IPS DF 6.9 (cell line): ENCODE measurements around the gene IL17C.

Experiments
- DNase-seq: peaks from one replicate; pipeline ENCODE4 v3.0.0-alpha.2; 2013; ENCODE audit warnings: low read depth, low spot score
- H3K27ac ChIP-seq: one replicate; pipeline ENCODE4 v1.5.1; 2013; ENCODE audit warnings: low read length, control low read depth
- H3K27me3 ChIP-seq: 2 replicates; pipeline ENCODE4 v1.6.1; 2013; ENCODE audit warnings: mild to moderate bottlenecking, low read length; ENCODE audit not compliant: control insufficient read depth, insufficient read depth
- H3K36me3 ChIP-seq: 2 replicates; pipeline ENCODE4 v1.6.1; 2013; ENCODE audit warnings: low read length; ENCODE audit not compliant: control insufficient read depth, insufficient read depth
- H3K4me1 ChIP-seq: 2 replicates; pipeline ENCODE4 v1.6.1; 2013; ENCODE audit warnings: low read length; ENCODE audit not compliant: control insufficient read depth, insufficient read depth
- H3K4me3 ChIP-seq: 2 replicates; pipeline ENCODE4 v1.5.1; 2013; ENCODE audit warnings: mild to moderate bottlenecking, low read length
- H3K9me3 ChIP-seq: 2 replicates; pipeline ENCODE4 v1.6.1; 2013; ENCODE audit warnings: low read length, inconsistent platforms; ENCODE audit not compliant: control insufficient read depth, insufficient read depth
- WGBS: extraction: QIAGEN DNeasy Blood & Tissue Kit; methylation state at CpG from one replicate; pipeline ENCODE4 v1.1.7; 2013; ENCODE audit warnings: mixed read lengths, missing lambda C conversion rate; ENCODE audit not compliant: insufficient read length, insufficient coverage; 5-methylcytosine and 5-hydroxymethylcytosine counted together

IL17C gene

DNA sequence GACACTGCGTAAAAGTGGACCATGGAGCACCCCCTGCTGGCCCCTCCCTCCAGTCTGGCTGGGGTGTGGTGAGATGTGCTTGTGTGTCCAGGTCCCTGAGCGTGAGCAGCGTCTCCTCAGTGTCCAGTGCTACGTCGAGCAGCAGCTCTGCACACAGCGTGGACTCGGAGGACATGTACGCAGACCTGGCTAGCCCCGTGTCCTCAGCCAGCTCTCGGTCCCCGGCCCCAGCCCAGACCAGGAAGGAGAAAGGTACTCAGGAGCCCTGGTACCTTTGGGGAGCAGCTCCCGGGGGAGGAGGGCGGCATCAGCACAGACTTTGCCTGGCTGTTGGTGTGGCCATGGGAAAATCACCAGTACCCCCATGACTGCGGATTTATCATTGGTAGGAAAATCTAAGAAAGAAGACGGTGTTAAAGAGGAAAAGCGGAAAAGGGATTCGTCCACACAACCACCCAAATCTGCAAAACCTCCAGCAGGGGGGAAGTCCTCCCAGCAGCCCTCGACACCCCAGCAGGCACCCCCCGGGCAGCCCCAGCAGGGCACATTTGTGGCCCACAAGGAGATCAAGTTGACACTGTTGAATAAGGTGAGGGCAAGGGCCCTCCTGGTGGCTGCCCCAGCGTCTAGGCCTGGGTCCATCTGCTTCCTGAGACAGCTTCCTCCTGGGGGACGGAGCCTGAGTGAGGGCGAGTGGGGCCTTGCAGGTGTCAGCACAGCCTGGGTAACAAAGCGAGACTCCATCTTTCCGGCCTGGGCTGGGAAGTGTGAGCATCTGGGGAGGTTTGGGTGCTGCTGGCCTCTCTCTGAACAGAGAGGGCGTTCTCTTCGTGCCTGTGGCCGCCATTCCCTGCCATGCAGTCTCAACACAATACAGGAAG, 10.6 kb upstream of the IL17C start:
- no peak overlapping the region for H3K27ac ChIP-seq
- H3K27me3 ChIP-seq = no peaks in the 10 kb centered on the region
- DNase-seq = no peak
- WGBS = no CpG with 5 or more reads among the region's 27 CpGs
- no peak overlapping the region for H3K4me3 ChIP-seq
- peaks cover 30% of the 10 kb centered on the region for H3K36me3 ChIP-seq
- H3K9me3 ChIP-seq = no peaks in the 10 kb centered on the region
- no peaks in the 10 kb centered on the region for H3K4me1 ChIP-seq

DNA sequence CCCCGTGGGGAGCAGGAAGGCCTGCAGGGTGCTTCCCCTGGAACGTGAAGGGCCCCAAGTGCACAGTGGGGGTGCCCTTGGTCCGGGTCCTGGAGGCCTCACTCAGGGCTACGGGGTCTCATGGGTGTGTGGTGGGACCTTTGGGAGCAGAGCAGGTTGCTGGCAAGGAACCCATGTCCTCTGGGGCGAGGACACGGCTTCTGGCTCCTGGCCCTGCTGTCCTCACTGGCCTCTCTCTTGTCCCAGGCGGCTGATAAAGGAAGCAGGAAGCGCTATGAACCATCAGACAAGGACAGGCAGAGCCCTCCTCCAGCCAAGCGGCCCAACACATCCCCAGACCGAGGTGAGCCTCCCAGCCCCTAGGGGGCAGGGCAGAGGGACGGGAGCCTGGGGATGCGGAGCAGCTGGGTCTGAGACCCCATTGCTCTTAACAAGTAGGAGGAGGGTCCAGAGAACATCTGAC, 9.8 kb upstream of the IL17C start:
- Histone ChIP-seq H3K9me3 (no peaks in the 10 kb centered on the region), H3K36me3 (peaks cover 22% of the 10 kb centered on the region), H3K27ac (no peak overlapping the region), H3K27me3 (no peaks in the 10 kb centered on the region), H3K4me3 (no peak overlapping the region), H3K4me1 (no peaks in the 10 kb centered on the region)
- DNase-seq = peak; percentile 79
- WGBS = no CpG with 5 or more reads among the region's 12 CpGs

DNA sequence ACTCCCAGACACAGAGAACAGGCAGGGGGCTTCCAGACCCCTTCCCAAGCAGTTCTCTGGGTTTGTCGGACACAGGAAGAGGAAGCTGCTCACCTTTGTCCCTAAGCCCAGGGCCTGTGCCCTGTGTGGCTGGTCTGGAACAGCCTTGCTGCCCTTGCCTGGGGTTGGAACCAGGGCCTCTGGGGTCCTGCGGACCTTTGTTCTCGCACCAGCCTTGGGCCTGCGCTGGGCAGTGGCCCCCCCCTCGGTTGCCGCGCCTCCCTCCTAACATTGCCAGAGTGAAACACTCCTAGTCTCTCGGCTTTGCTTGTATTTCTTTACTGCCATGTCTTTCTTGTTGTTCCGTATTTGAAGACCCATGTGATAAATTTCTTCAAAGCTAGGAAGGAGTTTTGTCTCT, 8.5 kb upstream of the IL17C start:
- Histone ChIP-seq H3K27me3 (no peaks in the 10 kb centered on the region), H3K36me3 (peaks cover 16% of the 10 kb centered on the region; the same call in 1 of the 2 replicates), H3K27ac (no peak overlapping the region), H3K4me1 (no peaks in the 10 kb centered on the region), H3K9me3 (no peaks in the 10 kb centered on the region), H3K4me3 (no peak overlapping the region)
- WGBS = no CpG with 5 or more reads among the region's 9 CpGs
- DNase-seq = no peak

DNA sequence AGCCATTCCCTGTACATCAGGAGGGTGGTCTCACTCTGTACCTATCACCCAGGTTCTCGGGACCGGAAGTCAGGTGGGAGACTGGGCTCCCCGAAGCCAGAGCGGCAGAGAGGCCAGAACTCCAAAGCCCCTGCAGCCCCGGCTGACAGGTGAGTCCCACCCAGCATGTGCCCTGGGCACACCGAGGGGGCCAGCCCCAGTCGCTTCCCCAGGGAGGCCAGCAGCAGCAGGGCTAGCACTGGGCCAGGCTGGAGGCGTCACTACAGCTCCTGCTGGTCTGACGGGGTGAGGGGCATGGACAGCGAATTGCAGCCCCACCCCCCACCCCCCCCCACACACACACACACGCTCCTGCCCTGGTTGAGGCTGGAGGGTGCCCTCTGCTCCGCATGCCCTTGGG, 7.9 kb upstream of the IL17C start:
- DNase-seq = no peak
- Histone ChIP-seq H3K27ac (no peak overlapping the region), H3K9me3 (no peaks in the 10 kb centered on the region), H3K36me3 (peaks cover 13% of the 10 kb centered on the region; the same call in 1 of the 2 replicates), H3K27me3 (no peaks in the 10 kb centered on the region), H3K4me3 (no peak overlapping the region), H3K4me1 (0 out of 2 replicates have a peak, but pooled peaks cover 2% of the 10 kb centered on the region)
- WGBS = no CpG with 5 or more reads among the region's 12 CpGs

DNA sequence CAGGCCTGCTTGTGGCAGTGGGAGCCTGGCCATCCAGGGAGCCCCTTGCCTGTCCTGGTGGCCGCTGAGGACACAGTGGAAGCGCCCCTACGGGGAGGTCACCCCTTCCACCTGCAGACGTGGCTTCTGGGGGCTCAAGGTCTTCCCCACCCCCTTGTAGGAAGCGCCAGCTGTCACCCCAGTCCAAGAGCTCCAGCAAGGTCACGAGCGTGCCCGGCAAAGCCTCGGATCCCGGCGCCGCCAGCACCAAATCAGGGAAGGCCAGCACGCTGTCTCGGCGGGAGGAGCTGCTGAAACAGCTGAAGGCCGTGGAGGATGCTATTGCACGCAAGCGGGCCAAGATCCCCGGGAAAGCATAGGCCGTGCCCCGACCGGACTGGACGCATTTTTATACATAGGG, 7.4 kb upstream of the IL17C start:
- Histone ChIP-seq H3K9me3 (no peaks in the 10 kb centered on the region), H3K27me3 (no peaks in the 10 kb centered on the region), H3K27ac (no peak overlapping the region), H3K36me3 (peaks cover 13% of the 10 kb centered on the region; the same call in 1 of the 2 replicates), H3K4me1 (0 out of 2 replicates have a peak, but pooled peaks cover 3% of the 10 kb centered on the region), H3K4me3 (no peak overlapping the region)
- no peak for DNase-seq
- no CpG with 5 or more reads among the region's 23 CpGs for WGBS

DNA sequence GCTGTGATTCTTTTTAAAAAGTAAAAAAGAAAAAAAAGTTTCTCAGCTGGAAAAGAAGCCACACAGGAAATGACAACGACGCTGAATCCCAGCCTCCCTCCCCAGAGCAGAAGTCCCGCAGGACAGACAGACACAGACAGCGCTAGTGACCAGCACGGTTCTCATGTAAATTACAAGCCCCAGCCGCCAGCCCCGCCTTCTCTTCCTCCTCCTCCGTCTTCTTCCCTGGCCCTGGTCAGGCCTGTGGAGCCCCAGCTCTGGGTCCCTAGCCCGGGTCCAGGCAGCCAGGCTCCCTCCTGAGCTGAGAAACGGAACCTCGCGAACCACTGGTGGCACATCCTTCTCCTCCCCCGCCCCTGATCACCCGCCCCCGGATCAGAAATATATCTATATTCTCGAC, 7.0 kb upstream of the IL17C start:
- no peaks in the 10 kb centered on the region for H3K27me3 ChIP-seq
- H3K9me3 ChIP-seq = no peaks in the 10 kb centered on the region
- no peak overlapping the region for H3K4me3 ChIP-seq
- no peak overlapping the region for H3K27ac ChIP-seq
- WGBS = no CpG with 5 or more reads among the region's 16 CpGs
- H3K36me3 ChIP-seq = peaks cover 13% of the 10 kb centered on the region; the same call in 1 of the 2 replicates
- 0 out of 2 replicates have a peak, but pooled peaks cover 3% of the 10 kb centered on the region for H3K4me1 ChIP-seq
- no peak for DNase-seq

DNA sequence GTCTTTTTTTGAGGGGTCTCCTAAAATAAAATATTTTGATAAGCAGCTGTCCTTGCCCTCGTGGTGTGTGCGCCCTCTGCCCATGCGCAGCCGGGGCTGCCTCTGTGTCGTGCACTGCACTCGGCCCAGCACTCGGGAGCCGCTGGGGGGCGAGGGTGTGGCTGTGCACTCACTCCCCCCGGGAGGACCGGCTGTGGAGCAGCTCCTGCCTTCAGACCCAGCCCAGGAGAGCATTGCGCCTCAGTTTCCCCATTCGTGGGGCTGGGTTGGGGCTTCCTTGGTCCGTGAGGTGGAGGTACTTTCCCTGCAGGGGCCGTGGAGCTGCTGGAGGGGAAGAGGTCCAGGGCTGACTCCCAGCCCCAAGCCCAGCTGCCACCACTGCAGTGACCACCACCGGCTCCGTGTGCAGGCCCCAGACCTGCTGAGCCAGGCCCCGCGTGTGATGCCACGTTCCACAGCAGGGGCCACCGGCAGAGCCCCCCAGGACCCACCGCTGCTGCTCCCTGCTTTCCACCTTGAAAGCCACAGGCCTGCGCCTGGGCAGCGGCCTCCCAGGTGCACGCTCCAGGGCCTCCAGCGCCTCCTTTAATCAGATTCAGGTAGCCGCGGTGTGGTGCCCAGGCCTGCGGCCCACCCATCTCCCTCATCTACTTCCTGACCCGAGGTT, 6.3 kb upstream of the IL17C start:
- no peak overlapping the region for H3K27ac ChIP-seq
- no peak overlapping the region for H3K4me3 ChIP-seq
- DNase-seq = no peak
- H3K36me3 ChIP-seq = peaks cover 13% of the 10 kb centered on the region; the same call in 1 of the 2 replicates
- no peaks in the 10 kb centered on the region for H3K9me3 ChIP-seq
- no peaks in the 10 kb centered on the region for H3K27me3 ChIP-seq
- WGBS = no CpG with 5 or more reads among the region's 30 CpGs
- H3K4me1 ChIP-seq = peaks cover 3% of the 10 kb centered on the region; the same call in 1 of the 2 replicates

DNA sequence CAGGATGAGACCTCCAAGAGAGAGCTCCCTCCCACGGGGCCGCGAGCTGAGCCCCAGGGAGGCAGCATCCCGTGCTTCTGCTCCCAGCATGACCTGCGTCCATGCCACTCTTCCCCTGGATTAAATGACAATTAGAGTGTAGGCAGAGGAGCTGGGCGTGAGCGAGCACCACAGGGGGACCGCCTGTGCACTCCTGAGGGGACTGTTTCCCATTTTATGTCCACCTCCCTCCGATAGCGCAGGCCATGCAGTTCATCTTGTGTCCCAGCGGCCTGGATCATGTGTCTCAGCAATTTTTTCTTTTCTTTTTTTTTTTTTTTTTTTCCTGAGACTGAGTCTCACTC, 5.8 kb upstream of the IL17C start:
- no CpG with 5 or more reads among the region's 11 CpGs for WGBS
- H3K27me3 ChIP-seq = no peaks in the 10 kb centered on the region
- no peak overlapping the region for H3K27ac ChIP-seq
- peaks cover 3% of the 10 kb centered on the region; the same call in 1 of the 2 replicates for H3K4me1 ChIP-seq
- H3K36me3 ChIP-seq = peaks cover 11% of the 10 kb centered on the region; the same call in 1 of the 2 replicates
- H3K9me3 ChIP-seq = no peaks in the 10 kb centered on the region
- DNase-seq = no peak
- no peak overlapping the region for H3K4me3 ChIP-seq

DNA sequence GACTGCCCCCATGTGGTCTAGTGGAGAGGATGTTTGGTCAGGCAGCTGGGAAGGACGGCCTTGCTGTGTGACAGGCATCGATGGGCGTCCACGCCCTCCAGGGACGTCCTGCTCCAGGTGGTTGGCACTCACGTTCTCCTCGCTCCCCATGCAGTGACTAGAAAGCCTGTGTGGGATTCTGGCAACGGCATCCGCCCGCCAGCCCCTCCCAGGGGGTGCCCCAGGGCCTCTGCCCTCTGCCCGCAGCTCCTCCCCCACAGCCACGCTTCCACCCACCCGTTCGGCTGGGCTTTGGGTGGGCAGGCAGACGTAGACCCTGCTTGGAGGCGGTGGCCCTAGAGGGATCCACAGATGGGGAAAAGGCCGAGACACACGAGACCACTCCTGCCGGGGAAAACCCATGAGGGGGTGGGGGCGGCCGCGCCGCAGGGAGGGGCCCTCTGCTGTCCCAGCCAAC, 4.7 kb upstream of the IL17C start:
- Histone ChIP-seq H3K27ac (no peak overlapping the region), H3K27me3 (no peaks in the 10 kb centered on the region), H3K4me1 (peaks cover 3% of the 10 kb centered on the region), H3K36me3 (peaks cover 10% of the 10 kb centered on the region; the same call in 1 of the 2 replicates), H3K9me3 (no peaks in the 10 kb centered on the region), H3K4me3 (peak overlapping the region; percentile 54; the same call in 1 of the 2 replicates)
- no CpG with 5 or more reads among the region's 23 CpGs for whole genome bisulfite sequencing
- no peak for DNase-seq

DNA sequence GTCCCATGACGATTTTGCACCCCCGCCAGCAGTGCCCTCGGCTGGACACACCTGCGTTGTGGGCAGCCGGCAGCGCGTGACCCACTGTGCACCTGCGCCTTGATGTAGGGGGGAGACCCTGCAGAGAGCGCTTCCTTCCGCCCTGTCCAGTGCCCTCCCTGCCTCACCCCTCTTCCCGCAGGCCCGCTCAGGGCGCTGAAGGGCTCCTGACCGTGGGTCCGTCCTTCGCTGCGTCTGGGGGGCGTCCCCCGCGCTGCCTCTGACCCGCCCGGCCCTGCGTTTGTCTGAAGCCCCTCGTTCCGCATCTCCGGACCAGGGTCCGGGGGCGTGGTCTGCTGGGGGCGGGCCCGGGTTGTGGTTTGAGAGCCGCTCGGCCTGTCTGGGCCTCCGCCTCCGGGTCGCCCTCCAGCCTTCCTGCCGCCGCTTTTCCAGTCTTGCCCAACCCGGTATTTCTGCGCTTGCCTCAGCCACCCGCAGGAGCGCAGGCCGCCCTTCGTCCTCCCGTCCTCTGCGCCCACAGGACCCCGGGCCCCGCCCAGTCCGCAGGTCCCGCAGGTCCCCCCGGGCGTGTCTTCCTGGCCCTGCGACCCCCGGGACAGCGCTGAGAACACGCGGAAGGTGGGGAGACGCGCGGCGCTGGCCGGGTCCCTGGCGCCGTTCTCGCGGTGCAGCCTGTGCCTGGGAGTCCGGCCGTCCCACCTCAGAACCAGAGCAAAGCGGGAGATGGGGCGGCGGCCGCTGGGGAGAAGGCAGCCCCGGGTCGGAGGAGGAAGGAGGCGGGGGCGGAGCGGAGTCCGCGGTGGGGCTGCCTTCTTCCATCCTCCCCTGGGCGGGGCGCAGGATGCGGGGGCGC, 4.0 kb upstream of the IL17C start:
- no peak overlapping the region for H3K27ac ChIP-seq
- H3K9me3 ChIP-seq = no peaks in the 10 kb centered on the region
- H3K4me1 ChIP-seq = peaks cover 8% of the 10 kb centered on the region
- peak overlapping the region; percentile 54; the same call in 1 of the 2 replicates for H3K4me3 ChIP-seq
- H3K36me3 ChIP-seq = peaks cover 10% of the 10 kb centered on the region; the same call in 1 of the 2 replicates
- no peak for DNase-seq
- no peaks in the 10 kb centered on the region for H3K27me3 ChIP-seq
- no CpG with 5 or more reads among the region's 82 CpGs for WGBS
